Measurements from ENCODE around the gene ABCF2.

Gene ABCF2

GRCh38 chr7:151247611-151248345, 20.8 kb upstream of the ABCF2 start:
- TF ChIP-seq, protein P1, sequence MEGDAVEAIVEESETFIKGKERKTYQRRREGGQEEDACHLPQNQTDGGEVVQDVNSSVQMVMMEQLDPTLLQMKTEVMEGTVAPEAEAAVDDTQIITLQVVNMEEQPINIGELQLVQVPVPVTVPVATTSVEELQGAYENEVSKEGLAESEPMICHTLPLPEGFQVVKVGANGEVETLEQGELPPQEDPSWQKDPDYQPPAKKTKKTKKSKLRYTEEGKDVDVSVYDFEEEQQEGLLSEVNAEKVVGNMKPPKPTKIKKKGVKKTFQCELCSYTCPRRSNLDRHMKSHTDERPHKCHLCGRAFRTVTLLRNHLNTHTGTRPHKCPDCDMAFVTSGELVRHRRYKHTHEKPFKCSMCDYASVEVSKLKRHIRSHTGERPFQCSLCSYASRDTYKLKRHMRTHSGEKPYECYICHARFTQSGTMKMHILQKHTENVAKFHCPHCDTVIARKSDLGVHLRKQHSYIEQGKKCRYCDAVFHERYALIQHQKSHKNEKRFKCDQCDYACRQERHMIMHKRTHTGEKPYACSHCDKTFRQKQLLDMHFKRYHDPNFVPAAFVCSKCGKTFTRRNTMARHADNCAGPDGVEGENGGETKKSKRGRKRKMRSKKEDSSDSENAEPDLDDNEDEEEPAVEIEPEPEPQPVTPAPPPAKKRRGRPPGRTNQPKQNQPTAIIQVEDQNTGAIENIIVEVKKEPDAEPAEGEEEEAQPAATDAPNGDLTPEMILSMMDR (conservative IDR thresholded peaks at IDR 0.05; ENCODE audit: low read depth, low read length): no peak
- Histone ChIP-seq H3K4me2 (peak overlapping the region; percentile 66), H4K20me1 (ENCODE audit: insufficient read depth) (no peaks in the 10 kb centered on the region), H3K4me1 (ENCODE audit: low read depth, poor library complexity, severe bottlenecking) (peaks cover 28% of the 10 kb centered on the region), H3K27ac (no peak overlapping the region), H3K9ac (no peak overlapping the region), H3K79me2 (ENCODE audit: insufficient read depth, low read depth) (no peaks in the 10 kb centered on the region), H3K36me3 (ENCODE audit: insufficient read depth) (no peaks in the 10 kb centered on the region), H3K4me3 (IDR thresholded peaks at IDR 0.05; ENCODE audit: insufficient read depth, low read depth, low read length) (no peak overlapping the region), H2AFZ (ENCODE audit: low read depth) (peak overlapping the region; percentile 55), H3K27me3 (ENCODE audit: insufficient read depth, low read depth) (peaks cover 87% of the 10 kb centered on the region)

- Histone ChIP-seq H3K27ac (no peak overlapping the region), H3K4me1 (ENCODE audit: low read depth, poor library complexity, severe bottlenecking) (peaks cover 28% of the 10 kb centered on the region), H3K79me2 (ENCODE audit: insufficient read depth, low read depth) (no peaks in the 10 kb centered on the region), H3K4me3 (IDR thresholded peaks at IDR 0.05; ENCODE audit: insufficient read depth, low read depth, low read length) (no peak overlapping the region), H3K4me2 (no peak overlapping the region), H3K9ac (no peak overlapping the region), H2AFZ (ENCODE audit: low read depth) (no peak overlapping the region), H3K27me3 (ENCODE audit: insufficient read depth, low read depth) (peaks cover 79% of the 10 kb centered on the region), H4K20me1 (ENCODE audit: insufficient read depth) (no peaks in the 10 kb centered on the region), H3K36me3 (ENCODE audit: insufficient read depth) (no peaks in the 10 kb centered on the region)
- TF ChIP-seq, protein P1 (conservative IDR thresholded peaks at IDR 0.05; ENCODE audit: low read depth, low read length): no peak
Measured at GRCh38 chr7:151246851-151247580, 20.0 kb upstream of the ABCF2 start.

DNA sequence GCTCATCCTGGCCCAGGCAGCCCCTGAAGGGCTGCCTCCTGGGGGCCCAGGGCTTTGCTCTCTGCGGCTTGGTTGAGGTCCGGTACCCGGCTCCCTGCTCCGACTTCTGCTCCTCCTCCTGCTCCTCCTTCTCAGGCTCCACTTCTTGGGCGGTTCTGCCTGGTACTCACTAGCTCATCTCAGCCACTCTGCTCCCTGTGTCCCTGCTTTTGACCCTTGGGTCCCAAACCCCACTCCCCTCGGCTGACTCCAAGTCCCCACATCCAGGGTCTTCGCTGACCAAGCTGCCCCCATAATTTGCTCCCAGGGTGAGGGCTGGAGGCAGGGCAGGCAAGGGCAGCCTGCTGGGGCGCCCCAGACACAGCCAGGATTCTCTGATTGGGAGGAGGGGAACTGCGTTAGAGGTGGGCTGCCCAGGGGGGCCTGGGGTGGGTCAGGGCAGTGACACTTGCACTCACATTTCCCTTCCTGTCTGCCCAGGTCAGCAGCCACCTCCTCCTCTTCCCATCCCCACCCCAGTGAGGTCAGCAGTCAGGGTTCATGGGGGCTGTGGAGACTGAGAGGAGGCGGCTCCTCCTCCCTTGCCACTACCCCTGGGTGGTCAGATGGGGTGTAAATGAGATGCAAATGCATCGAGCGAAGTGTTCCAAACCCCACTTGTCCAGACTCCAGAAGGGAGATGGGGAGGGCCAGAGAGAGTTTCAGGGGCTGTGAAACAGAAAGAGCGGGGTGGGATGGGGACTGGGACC, 19.3 kb upstream of the ABCF2 start:
- TF ChIP-seq, protein P1 (conservative IDR thresholded peaks at IDR 0.05; ENCODE audit: low read depth, low read length): no peak
- Histone ChIP-seq H3K4me2 (no peak overlapping the region), H3K27ac (no peak overlapping the region), H3K79me2 (ENCODE audit: insufficient read depth, low read depth) (no peaks in the 10 kb centered on the region), H2AFZ (ENCODE audit: low read depth) (no peak overlapping the region), H3K4me3 (IDR thresholded peaks at IDR 0.05; ENCODE audit: insufficient read depth, low read depth, low read length) (no peak overlapping the region), H3K36me3 (ENCODE audit: insufficient read depth) (no peaks in the 10 kb centered on the region), H4K20me1 (ENCODE audit: insufficient read depth) (no peaks in the 10 kb centered on the region), H3K4me1 (ENCODE audit: low read depth, poor library complexity, severe bottlenecking) (peaks cover 26% of the 10 kb centered on the region), H3K9ac (no peak overlapping the region), H3K27me3 (ENCODE audit: insufficient read depth, low read depth) (peaks cover 76% of the 10 kb centered on the region)

DNA sequence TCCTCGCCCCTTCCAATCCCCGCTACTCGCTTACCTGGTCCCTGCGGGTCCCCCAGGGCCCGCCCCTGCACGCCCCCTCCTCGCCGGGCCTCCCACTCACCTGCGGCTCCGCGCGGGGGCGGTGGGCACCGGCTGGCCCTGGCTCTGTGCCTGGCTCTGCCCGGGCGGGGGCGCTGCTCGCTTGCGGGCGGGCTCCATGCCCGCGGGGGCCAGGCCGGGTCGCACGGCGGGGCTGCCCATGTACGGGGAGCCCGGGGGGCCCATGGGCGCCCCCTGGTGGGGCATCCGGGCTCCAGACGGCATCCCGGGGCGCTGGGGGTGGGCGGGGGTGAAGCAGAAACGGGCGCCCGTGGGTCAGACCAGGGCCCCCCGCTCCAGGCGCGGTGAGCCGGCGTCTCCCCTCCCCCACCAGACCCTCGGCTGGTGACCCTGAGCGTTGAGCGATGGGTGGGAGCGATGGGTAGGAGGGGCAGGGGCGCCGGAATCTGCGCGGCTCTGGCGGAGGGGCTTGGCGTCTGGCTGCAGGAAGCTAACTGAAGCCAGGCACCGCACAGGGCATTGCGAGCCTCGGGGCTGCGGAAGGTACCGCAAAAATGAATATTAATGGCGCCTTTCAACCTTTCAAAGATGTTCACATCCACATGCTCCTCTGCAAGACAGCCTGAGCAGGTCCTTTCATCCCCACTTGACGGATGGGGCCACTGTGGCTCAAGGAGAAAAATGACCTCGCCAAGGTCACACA, 18.5 kb upstream of the ABCF2 start:
- Histone ChIP-seq H3K27me3 (ENCODE audit: insufficient read depth, low read depth) (peaks cover 68% of the 10 kb centered on the region), H3K27ac (no peak overlapping the region), H4K20me1 (ENCODE audit: insufficient read depth) (no peaks in the 10 kb centered on the region), H3K4me3 (IDR thresholded peaks at IDR 0.05; ENCODE audit: insufficient read depth, low read depth, low read length) (no peak overlapping the region), H3K4me1 (ENCODE audit: low read depth, poor library complexity, severe bottlenecking) (peaks cover 24% of the 10 kb centered on the region), H3K79me2 (ENCODE audit: insufficient read depth, low read depth) (no peaks in the 10 kb centered on the region), H3K36me3 (ENCODE audit: insufficient read depth) (no peaks in the 10 kb centered on the region), H3K9ac (no peak overlapping the region), H2AFZ (ENCODE audit: low read depth) (peak overlapping the region; percentile 56), H3K4me2 (peak overlapping the region; percentile 87)
- TF ChIP-seq, protein P1 (conservative IDR thresholded peaks at IDR 0.05; ENCODE audit: low read depth, low read length): peak; percentile 48
